CD4-positive, alpha-beta T cell treated with Interleukin-12 subunit alpha and Interleukin-12 subunit beta, for 1 hour (primary cell): ENCODE results near the gene SEC24B.

Experiments
- DNase-seq: peaks from one replicate; pipeline ENCODE4 v3.0.0-alpha.2; 2020

The SEC24B gene

DNA sequence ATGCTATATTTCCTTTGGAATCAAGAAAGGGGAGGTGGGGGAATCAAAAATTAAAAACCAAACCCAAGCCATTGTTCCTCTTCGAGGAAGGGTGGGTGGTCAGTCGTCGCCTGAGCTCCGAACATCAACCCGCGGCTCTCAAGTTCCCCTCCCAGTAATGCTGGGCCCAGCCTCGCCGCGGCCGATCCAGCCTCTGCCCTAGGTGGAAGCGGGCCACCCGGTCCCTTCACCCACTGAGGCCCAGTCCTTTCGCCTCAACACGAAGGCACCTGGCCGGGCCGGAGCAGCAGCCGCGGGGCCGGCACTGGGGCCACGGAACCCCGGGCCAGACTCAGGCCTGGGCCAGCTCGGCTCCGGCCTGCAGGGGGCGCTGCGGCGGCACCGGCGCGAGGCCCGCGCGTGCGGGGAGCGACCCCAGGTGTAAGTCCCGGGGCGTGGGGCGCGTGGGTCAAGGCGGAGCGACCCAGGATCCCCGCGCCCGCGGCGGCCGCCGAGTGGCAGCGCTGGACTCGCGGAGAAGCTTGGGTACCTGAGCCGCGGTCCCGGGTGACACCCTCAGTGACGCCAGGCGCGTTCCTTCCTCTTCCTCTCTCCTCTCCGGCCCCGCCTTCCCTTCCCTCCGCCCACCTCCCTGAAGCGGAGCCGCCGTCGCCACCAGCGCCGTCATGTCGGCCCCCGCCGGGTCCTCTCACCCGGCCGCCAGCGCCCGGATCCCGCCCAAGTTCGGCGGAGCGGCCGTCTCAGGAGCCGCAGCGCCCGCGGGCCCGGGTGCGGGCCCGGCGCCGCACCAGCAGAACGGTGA lies at the start of gene SEC24B:
Gene SEC24B (plus strand): TSS at position 611 of the 802 bp plus-strand sequence. CDS start 55 bp downstream, at position 666.
- peak; percentile 92 for DNase-seq

- DNase-seq, result no peak
Observed at GRCh38 chr4:109383823-109384222, 49.8 kb upstream of the SEC24B start.

GRCh38 chr4:109385260-109385659 lies 48.4 kb upstream of the SEC24B start:
- DNase-seq, result no peak

DNA sequence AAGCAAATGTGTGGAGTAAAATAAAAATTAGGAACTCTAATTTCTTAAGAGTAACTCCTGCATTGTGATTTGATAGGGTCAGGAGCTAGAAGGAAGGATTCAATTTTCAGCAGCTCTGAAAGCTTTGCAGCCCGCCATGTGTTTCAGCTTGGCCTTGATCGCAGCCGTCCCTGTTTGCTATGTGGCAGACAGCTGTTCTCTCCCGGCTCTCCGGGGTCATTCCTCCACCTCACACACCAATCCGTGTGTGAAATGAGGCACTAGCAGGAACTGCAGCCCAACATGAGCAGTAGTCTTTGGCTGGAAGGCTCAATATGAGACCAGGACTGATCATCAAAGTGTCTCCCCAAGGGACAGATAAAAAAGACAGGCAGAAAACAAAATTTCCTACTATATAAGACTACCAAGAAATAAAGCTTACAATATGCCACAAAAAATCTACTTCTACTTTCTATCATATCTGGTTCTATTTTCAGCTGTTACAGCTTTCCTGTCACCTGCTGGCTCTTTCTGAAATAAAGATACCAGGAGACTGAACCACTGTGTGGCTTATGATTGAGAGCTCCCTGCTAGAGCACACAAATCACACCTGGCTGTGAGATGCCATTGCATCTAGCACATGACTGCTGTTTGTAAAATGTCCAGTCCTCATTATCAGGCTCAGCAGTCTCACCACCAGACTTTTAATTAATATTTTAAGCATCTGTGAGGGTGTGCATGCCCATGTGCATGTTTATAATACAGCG lies 44.1 kb upstream of the SEC24B start:
- no peak for DNase-seq

GRCh38 chr4:109390115-109390768 lies 43.4 kb upstream of the SEC24B start:
- DNase-seq, result no peak

DNA sequence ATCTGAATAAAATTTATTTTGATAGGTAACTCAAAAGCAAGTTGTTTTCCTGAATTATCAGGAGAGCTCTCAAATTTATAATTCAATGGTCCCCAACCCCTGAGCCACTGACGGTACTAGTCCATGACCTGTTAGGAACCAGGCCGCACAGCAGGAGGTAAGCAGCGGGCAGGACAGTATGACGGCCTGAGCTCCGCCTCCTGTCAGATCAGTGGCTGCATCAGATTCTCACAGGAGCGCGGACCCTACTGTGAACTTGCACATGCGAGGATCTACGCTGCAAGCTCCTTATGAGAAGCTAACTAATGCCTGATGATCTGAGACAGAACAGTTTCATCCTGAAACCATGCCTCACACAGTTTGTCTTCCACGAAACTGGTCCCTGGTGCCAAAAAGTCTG lies 37.9 kb upstream of the SEC24B start:
- DNase-seq, result no peak

DNA sequence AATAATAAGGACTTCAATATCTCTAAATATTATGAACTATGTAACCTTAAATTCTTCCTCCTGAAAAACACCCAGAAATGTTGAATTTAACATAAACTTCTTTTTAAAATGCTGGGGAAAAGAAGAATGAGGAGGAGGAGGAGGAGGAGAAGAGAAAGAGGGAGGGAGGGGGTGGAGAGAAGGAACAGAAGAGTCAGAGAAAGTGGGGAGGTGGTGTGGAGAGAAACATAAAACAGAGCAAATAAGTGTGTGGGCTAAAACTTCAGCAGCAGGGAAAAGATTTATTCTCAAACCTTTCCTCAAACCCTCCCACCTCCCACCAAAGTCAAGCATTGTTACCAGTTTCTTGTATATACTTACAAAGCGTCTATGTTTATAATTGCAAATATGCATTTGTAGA lies 34.7 kb upstream of the SEC24B start:
- DNase-seq, result no peak

GRCh38 chr4:109406337-109406931 lies 27.2 kb upstream of the SEC24B start:
- DNase-seq, result peak; percentile 59

DNA sequence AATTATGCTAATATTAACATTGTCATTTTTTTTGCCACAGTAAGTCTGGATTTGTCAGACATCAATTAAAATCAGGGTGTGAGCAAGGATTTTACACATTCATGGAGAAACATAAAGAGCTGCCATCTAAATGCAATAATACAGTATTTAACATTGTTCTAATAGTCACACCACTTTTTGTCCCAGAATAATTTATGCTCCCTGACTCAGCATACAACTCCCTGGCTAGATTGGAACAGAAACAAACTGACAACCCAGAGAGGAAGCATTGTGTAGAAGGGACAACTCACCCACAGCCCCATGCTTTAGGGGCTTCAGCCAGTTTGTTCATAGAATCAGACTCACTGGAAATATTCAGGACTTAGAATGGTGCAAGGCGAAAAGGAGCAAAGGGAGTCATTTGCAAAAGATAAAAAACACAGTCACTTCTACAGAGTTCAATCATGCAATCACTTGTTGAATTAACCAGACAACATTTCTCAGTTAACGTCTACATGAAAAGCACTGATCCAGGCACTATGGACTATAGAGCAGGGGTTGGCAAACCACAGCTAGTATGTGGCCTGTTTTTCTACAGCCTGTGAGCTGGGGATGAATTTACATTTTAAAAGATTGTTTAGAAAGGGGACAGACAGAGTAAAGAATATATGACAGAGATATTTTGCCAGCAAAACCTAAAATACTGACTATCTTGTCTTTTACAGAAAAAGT lies 26.4 kb upstream of the SEC24B start:
- DNase-seq, result no peak

DNA sequence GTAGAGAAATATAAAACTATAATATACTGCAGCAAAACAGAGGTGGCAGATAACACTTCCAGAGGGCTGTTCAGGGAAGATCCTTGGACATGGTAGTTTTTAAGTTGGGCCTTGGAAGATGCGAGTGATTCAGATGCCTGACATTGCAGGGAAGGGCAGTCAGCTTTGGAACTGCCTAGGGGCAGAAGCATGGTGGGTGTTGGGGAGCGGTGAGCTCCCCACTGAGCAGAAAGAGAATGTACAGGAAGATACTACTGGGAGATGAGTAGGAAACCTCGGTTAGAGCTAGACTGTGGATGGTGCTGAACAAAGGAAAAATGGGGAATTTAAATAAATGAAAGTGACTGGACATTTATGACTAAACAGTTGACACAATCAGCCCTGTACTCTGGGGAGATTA lies 24.9 kb upstream of the SEC24B start:
- no peak for DNase-seq

DNA sequence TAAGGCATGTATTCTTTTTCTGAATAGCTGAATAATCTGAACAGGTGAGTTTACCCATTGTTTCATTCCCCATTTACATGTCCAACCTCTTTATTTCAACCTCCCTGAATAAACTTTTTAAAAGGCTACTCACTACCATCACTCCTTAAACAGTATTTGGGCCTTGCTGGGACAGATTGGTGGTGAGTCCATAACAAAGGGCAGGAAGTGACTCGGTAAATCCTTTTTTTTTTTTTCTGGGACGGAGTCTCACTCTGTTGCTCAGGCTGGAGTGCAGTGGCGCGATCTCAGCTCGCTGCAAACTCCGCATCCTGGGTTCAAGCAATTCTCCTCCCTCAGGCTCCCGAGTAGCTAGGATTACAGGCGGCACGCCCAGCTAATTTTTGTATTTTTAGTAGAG lies 23.4 kb upstream of the SEC24B start:
- no peak for DNase-seq

DNA sequence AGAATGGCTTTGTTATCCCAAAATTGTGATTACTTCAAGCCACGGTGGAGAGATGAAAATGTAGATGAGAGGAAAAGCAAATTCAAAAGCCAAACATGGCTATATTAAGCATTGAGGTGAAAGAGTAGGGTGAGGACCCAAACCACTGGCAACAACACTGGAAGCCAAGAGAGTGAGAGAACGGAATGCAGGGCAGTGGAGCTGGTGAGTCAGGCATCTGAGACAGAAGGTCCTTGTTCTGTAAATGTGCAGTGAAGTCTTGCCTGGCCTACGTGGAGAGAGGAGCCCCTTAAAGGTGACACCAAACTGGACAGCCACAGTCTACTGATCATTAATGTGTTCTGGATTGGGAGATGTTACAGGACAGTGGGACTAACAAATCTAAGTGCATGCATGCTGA lies 22.8 kb upstream of the SEC24B start:
- DNase-seq, result no peak

GRCh38 chr4:109411964-109412363 lies 21.7 kb upstream of the SEC24B start:
- DNase-seq, result no peak

DNA sequence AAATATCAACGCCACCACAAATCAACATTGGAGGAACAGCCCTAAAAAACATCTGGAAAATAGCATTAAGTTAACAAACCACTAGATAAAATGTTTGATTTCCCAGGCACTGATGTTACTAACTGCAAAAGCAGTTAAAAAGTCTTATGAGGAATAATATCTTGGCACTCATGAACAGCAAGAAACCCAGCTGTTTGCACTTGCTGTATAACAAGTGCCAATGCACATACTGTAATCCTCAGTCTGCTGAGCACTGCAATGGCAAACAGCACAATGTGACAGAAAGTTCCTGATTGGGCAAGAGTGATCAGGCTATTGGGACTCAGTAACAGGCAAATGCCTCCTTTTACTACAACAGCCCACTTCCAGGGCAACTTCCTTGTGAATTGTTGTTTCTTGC lies 20.8 kb upstream of the SEC24B start:
- no peak for DNase-seq

DNA sequence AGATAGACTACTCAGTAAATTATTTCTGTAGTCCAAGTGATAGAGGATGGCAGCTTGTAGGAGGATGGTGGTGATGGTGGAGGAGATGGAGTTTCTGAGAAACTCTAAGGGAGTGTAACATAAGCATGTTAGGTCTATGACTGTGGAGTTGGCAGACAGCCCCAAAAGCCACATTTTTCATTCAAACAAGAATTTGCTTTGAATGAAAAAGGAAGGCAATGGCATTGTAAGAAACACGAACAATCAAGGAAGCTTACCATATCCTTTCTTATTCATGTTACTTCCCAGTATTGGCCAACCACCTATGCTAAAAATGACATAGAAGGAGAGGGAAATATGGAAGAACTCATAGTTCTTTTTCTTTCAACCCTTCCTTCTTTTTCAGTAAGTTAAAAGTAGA lies 18.7 kb upstream of the SEC24B start:
- no peak for DNase-seq

DNA sequence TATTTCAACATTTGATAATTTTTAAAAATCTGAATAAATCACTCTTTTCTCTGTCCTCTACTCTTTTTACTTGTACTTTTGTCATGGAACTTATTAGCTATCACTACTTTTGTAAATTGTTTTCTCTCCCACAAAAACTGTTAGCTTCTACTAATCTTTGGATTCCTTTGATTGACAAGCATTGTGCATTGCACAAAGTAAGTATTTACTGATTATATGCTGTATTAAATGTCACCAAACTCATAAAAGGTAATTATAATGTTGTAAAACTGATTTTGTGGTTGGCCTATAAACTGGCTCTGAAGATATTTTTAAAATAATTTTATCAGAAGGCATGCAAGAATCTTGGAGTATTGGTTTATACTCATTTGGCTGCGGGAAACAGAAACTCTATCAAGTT lies 15.0 kb upstream of the SEC24B start:
- DNase-seq, result no peak

DNA sequence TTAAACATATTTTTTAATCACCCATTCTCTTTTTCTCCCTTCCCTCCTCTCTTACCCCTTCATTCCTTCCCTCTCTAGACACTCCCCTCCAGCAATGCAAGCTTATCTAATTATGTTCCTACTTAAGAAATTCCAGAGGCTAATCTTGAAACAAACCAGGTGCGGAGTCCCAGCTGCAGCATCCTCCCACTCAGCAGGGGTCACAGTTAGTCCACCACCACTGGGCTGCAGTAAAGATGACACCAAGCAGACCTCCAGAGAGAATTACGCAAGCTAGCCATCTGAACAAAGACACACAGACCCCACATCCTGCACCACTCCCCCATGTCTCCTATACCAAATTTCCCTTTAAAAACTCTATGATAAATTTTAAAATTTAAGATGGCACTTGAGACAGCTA lies 13.9 kb upstream of the SEC24B start:
- DNase-seq, result no peak

- DNase-seq, result no peak
Observed at GRCh38 chr4:109424093-109424841, 9.3 kb upstream of the SEC24B start.

DNA sequence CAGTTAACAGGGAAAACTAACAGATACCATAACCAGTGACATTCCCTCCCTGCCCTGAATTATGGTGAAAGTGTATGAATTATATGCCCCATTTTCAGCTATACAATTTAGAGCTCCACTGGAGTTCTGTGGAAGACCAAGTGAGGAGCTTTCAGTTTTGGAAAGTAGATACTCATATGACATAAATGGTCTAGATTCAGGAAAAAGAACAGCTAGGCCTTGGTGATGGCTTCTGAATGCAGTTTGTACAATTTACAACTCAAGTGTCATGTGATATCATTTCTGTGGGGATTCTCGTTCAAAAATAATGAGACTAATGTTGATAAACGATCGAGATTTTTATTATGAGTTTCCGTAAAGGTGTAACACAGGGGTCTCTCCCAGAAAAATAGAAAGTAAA lies 8.2 kb upstream of the SEC24B start:
- no peak for DNase-seq

GRCh38 chr4:109429545-109429944 lies 4.1 kb upstream of the SEC24B start:
- no peak for DNase-seq

- no peak for DNase-seq
Observed at GRCh38 chr4:109432203-109432602, 1.4 kb upstream of the SEC24B start.

DNA sequence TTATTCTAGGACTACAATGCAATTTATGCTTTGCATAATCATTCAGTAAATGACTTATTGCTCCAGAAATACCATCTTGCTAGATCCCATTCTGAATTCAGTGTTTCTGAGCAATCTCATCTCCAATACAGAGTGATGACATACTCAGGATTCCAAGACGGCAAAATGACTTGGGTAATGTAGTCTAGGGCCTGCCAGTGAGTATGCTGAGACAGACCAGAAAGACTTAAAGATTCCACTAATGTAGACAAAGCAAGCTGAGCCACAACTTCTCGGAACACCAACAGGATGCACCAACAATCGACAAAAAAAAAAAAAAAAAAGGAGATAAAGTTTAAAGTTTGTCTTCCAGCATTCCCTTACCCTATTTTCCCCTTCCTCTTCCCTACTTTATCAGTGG lies 919 bp upstream of the SEC24B start:
- DNase-seq, result no peak
